Measurements from ENCODE around the gene MAD1L1.
A peak's percentile ranks its signal among the peaks of the same experiment; 100 is the strongest.

MAD1L1 gene

DNA sequence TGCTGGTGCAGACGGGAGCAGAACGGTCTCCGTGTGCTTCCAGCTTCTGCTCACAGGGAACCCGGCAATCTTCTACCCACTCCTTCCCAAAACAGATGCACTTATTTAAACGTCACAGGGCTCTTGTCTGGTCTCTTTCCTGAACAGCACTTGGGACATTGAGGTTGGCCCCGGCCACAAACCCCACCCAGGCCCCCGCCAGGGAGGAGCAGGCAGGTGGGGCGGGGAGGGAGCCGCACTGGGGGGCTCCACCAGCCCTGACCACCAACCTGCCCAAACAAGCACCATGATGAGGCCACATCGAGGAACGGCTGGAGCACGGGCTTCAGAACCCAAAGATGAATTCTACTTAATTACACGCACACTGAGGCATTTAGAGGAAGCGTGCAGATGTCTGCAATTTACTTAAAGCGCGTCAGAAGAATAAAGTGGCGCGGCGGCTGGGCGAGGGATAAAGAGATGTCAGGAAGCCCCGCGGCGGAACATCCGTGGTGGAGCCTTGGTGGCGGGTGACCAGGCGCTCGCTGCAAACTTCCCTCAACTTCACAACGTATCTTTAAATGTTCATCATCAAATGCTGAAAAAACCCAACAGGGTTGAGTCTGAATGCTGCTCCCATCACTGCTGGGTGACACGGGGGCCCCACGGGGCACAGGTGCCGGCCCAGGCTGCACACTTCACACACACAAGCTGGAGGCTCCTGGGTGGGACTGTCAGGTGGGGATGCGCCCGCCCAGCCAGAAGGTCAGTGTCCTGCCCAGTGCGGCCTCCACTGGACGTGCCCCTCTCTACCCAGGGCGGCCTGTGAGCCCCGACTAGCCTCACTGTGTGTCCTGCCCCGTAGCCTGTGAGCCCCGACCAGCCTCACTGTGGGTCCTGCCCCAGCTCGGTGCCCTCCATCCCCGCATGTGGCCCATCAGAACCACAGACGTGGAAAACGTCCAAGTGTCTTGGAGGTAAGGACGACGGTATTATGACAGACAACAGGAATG lies 279.2 kb downstream of the MAD1L1 start:
- Histone ChIP-seq H3K4me3 (ENCODE audit: insufficient read depth in 1 of 2, low read depth in 1 of 2, low read length in 2 of 2) (no peak overlapping the region), H3K4ac (ENCODE audit: low read depth in 1 of 2, low read length in 2 of 2) (no peak overlapping the region), H2BK15ac (ENCODE audit: low read depth, poor library complexity, severe bottlenecking) (no peak overlapping the region), H3K36me3 (ENCODE audit: control insufficient read depth in 1 of 2, insufficient read depth in 2 of 2, low read depth in 1 of 2, low read length in 2 of 2) (peaks cover 11 to 66% of the 10 kb centered on the region in 2 experiments), H3K27me3 (ENCODE audit: control insufficient read depth in 1 of 2, insufficient read depth in 1 of 2, low read length in 2 of 2) (no peaks in the 10 kb centered on the region), H2BK120ac (ENCODE audit: low read depth, low read length) (no peak overlapping the region), H3K9ac (ENCODE audit: low read length) (no peak overlapping the region), H4K91ac (ENCODE audit: low read length) (no peak overlapping the region), H3K4me1 (ENCODE audit: control insufficient read depth, insufficient read depth, low read depth, low read length) (peaks cover 9% of the 10 kb centered on the region), H2AFZ (ENCODE audit: low read depth, low read length) (no peak overlapping the region), H2BK12ac (ENCODE audit: low read length in 2 of 2) (no peak overlapping the region), H4K8ac (ENCODE audit: low read length) (no peak overlapping the region), H3K79me1 (replicated peaks; ENCODE audit: low read length, poor library complexity, severe bottlenecking) (peaks cover 9% of the 10 kb centered on the region), H3K27ac (ENCODE audit: low read length, poor library complexity, severe bottlenecking) (no peak overlapping the region), H3K9me3 (ENCODE audit: control insufficient read depth, low read length) (no peaks in the 10 kb centered on the region), H2AK5ac (ENCODE audit: low read length, severe bottlenecking) (no peak overlapping the region), H3K18ac (ENCODE audit: low read depth in 1 of 2, low read length in 2 of 2) (no peak overlapping the region), H3K23ac (ENCODE audit: low read length in 2 of 2) (no peak overlapping the region), H3K4me2 (ENCODE audit: low read length, poor library complexity, severe bottlenecking) (no peak overlapping the region), H2BK5ac (ENCODE audit: low read depth, low read length, poor library complexity, severe bottlenecking) (no peak overlapping the region), H3K14ac (ENCODE audit: low read length in 2 of 2) (no peak overlapping the region)
- DNase-seq: no peak
- WGBS: 95% methylated on average over 45 of the region's 45 CpGs

DNA sequence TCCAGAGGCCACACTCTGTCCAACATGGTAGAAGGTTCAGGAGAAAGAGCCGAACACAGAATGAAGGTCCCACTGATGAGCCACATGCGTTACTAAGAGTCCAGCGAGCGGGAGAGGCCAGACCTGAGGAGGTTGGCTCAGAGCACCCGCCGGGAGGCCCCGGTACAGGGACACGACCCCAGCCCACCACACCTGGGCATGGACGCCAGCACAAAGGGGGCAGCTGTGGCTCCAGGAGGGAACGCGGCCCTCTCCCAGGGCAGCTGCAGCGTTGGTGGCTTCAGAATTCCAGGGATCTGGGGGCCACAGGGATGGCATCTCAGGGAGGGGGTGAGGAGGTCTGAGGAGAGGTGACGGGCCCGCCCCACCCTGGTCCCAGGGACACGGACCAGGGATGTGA lies 280.0 kb downstream of the MAD1L1 start:
- Histone ChIP-seq H3K4me3 (ENCODE audit: insufficient read depth in 1 of 2, low read depth in 1 of 2, low read length in 2 of 2) (no peak overlapping the region), H3K79me1 (replicated peaks; ENCODE audit: low read length, poor library complexity, severe bottlenecking) (peaks cover 9% of the 10 kb centered on the region), H2BK120ac (ENCODE audit: low read depth, low read length) (no peak overlapping the region), H2AFZ (ENCODE audit: low read depth, low read length) (no peak overlapping the region), H3K27ac (ENCODE audit: low read length, poor library complexity, severe bottlenecking) (no peak overlapping the region), H3K36me3 (ENCODE audit: control insufficient read depth in 1 of 2, insufficient read depth in 2 of 2, low read depth in 1 of 2, low read length in 2 of 2) (peaks cover 11 to 71% of the 10 kb centered on the region in 2 experiments), H2AK5ac (ENCODE audit: low read length, severe bottlenecking) (no peak overlapping the region), H4K8ac (ENCODE audit: low read length) (no peak overlapping the region), H3K9ac (ENCODE audit: low read length) (no peak overlapping the region), H2BK15ac (ENCODE audit: low read depth, poor library complexity, severe bottlenecking) (no peak overlapping the region), H2BK12ac (ENCODE audit: low read length in 2 of 2) (no peak overlapping the region), H3K27me3 (ENCODE audit: control insufficient read depth in 1 of 2, insufficient read depth in 1 of 2, low read length in 2 of 2) (no peaks in the 10 kb centered on the region), H2BK5ac (ENCODE audit: low read depth, low read length, poor library complexity, severe bottlenecking) (no peak overlapping the region), H3K9me3 (ENCODE audit: control insufficient read depth, low read length) (no peaks in the 10 kb centered on the region), H3K23ac (ENCODE audit: low read length in 2 of 2) (no peak overlapping the region), H3K14ac (ENCODE audit: low read length in 2 of 2) (no peak overlapping the region), H3K18ac (ENCODE audit: low read depth in 1 of 2, low read length in 2 of 2) (no peak overlapping the region), H3K4me2 (ENCODE audit: low read length, poor library complexity, severe bottlenecking) (no peak overlapping the region), H3K4me1 (ENCODE audit: control insufficient read depth, insufficient read depth, low read depth, low read length) (peaks cover 9% of the 10 kb centered on the region), H3K4ac (ENCODE audit: low read depth in 1 of 2, low read length in 2 of 2) (no peak overlapping the region), H4K91ac (ENCODE audit: low read length) (no peak overlapping the region)
- 94% methylated on average over 15 of the region's 15 CpGs for WGBS
- DNase-seq: no peak

DNA sequence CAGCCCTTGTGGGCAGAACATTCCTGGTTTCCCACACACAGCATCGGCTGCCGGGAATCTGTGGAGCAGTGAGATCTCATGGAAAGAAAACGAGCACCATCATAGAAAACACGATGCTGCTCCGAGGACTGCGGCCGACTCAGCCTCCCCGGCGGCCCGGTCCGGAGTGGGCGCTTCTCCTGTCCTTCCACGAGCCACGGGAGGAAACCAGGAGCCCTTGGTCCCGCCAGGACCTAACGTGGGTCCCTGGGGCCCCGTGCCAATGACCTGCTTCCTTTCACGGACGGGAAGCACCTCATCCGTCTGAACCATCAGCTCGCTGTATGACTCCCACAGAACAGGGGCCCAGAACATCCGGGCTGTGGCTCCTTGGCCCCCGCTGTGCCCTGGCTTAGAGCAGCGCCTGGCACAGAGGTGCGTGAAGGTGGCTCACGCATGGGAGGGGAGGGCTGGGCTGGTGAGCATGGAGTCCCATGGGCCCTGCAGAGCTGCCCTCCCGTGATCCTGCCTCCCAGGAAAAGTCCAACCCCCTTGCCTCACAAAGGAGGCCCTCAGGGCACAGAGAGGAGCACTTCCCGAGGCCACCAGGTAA lies 280.5 kb downstream of the MAD1L1 start:
- no peak overlapping the region for H3K9ac ChIP-seq (ENCODE audit: low read length)
- no peaks in the 10 kb centered on the region for H3K27me3 ChIP-seq (ENCODE audit: control insufficient read depth in 1 of 2, insufficient read depth in 1 of 2, low read length in 2 of 2)
- no peak overlapping the region for H2AFZ ChIP-seq (ENCODE audit: low read depth, low read length)
- no peak overlapping the region for H4K91ac ChIP-seq (ENCODE audit: low read length)
- no peak overlapping the region for H2BK120ac ChIP-seq (ENCODE audit: low read depth, low read length)
- H4K8ac ChIP-seq (ENCODE audit: low read length): no peak overlapping the region
- no peak overlapping the region for H3K27ac ChIP-seq (ENCODE audit: low read length, poor library complexity, severe bottlenecking)
- H3K4ac ChIP-seq (ENCODE audit: low read depth in 1 of 2, low read length in 2 of 2): no peak overlapping the region
- H3K9me3 ChIP-seq (ENCODE audit: control insufficient read depth, low read length): no peaks in the 10 kb centered on the region
- H3K23ac ChIP-seq (ENCODE audit: low read length in 2 of 2): no peak overlapping the region
- peaks cover 8 to 71% of the 10 kb centered on the region in 2 experiments for H3K36me3 ChIP-seq (ENCODE audit: control insufficient read depth in 1 of 2, insufficient read depth in 2 of 2, low read depth in 1 of 2, low read length in 2 of 2)
- peak overlapping the region in 1 of 2 experiments; percentile 76 for H3K14ac ChIP-seq (ENCODE audit: low read length in 2 of 2)
- no peak overlapping the region for H2BK5ac ChIP-seq (ENCODE audit: low read depth, low read length, poor library complexity, severe bottlenecking)
- peaks cover 9% of the 10 kb centered on the region for H3K79me1 ChIP-seq (replicated peaks; ENCODE audit: low read length, poor library complexity, severe bottlenecking)
- H2AK5ac ChIP-seq (ENCODE audit: low read length, severe bottlenecking): no peak overlapping the region
- 98% methylated on average over 28 of the region's 28 CpGs for WGBS
- H3K4me1 ChIP-seq (ENCODE audit: control insufficient read depth, insufficient read depth, low read depth, low read length): peaks cover 9% of the 10 kb centered on the region
- no peak for DNase-seq
- no peak overlapping the region for H2BK15ac ChIP-seq (ENCODE audit: low read depth, poor library complexity, severe bottlenecking)
- no peak overlapping the region for H3K4me2 ChIP-seq (ENCODE audit: low read length, poor library complexity, severe bottlenecking)
- H3K18ac ChIP-seq (ENCODE audit: low read depth in 1 of 2, low read length in 2 of 2): no peak overlapping the region
- H3K4me3 ChIP-seq (ENCODE audit: insufficient read depth in 1 of 2, low read depth in 1 of 2, low read length in 2 of 2): peak overlapping the region in 1 of 2 experiments; percentile 10
- no peak overlapping the region for H2BK12ac ChIP-seq (ENCODE audit: low read length in 2 of 2)

DNA sequence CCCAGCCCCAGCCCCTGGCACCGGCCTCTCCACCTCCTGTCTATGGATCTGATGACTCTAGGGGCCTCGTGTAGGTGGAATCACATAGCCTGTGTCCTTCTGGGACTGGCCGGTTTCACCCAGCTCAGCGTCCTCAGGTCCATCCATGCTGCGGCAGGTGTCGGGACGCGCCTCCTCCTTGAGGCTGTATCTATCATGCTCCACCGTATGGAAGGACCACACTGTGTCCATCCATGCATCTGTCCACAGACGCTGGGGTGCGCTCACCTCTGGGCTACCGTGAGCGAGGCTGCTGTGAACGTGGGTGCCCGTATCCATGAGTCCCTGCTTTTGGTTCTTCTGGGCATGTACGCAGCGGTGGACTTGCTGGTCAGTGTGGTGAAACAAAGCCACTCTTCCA lies 281.1 kb downstream of the MAD1L1 start:
- Histone ChIP-seq H4K8ac (ENCODE audit: low read length) (no peak overlapping the region), H2AFZ (ENCODE audit: low read depth, low read length) (no peak overlapping the region), H2BK15ac (ENCODE audit: low read depth, poor library complexity, severe bottlenecking) (no peak overlapping the region), H3K4ac (ENCODE audit: low read depth in 1 of 2, low read length in 2 of 2) (no peak overlapping the region), H3K9me3 (ENCODE audit: control insufficient read depth, low read length) (no peaks in the 10 kb centered on the region), H2BK120ac (ENCODE audit: low read depth, low read length) (no peak overlapping the region), H3K27ac (ENCODE audit: low read length, poor library complexity, severe bottlenecking) (no peak overlapping the region), H3K14ac (ENCODE audit: low read length in 2 of 2) (no peak overlapping the region), H3K23ac (ENCODE audit: low read length in 2 of 2) (no peak overlapping the region), H4K91ac (ENCODE audit: low read length) (peak overlapping the region; percentile 70), H3K9ac (ENCODE audit: low read length) (no peak overlapping the region), H3K4me3 (ENCODE audit: insufficient read depth in 1 of 2, low read depth in 1 of 2, low read length in 2 of 2) (no peak overlapping the region), H2BK5ac (ENCODE audit: low read depth, low read length, poor library complexity, severe bottlenecking) (no peak overlapping the region), H2BK12ac (ENCODE audit: low read length in 2 of 2) (no peak overlapping the region), H3K79me1 (replicated peaks; ENCODE audit: low read length, poor library complexity, severe bottlenecking) (peaks cover 9% of the 10 kb centered on the region), H3K18ac (ENCODE audit: low read depth in 1 of 2, low read length in 2 of 2) (no peak overlapping the region), H2AK5ac (ENCODE audit: low read length, severe bottlenecking) (no peak overlapping the region), H3K27me3 (ENCODE audit: control insufficient read depth in 1 of 2, insufficient read depth in 1 of 2, low read length in 2 of 2) (no peaks in the 10 kb centered on the region), H3K4me2 (ENCODE audit: low read length, poor library complexity, severe bottlenecking) (no peak overlapping the region), H3K36me3 (ENCODE audit: control insufficient read depth in 1 of 2, insufficient read depth in 2 of 2, low read depth in 1 of 2, low read length in 2 of 2) (peaks cover 4 to 71% of the 10 kb centered on the region in 2 experiments), H3K4me1 (ENCODE audit: control insufficient read depth, insufficient read depth, low read depth, low read length) (peaks cover 9% of the 10 kb centered on the region)
- no peak for DNase-seq
- 89% methylated on average over 17 of the region's 17 CpGs for WGBS

Data from mesenchymal stem cell (in vitro differentiated cells and primary cell).